Peyer's patch (tissue), 4 donors: ENCODE data around the gene UVRAG.

Experiments
- CTCF ChIP-seq, 6 experiments: fragments of 450-650 bp in 4 of 6; fragments of 200-600 bp in 2 of 6; sonication (generic) in 1 of 6; IDR thresholded peaks; one replicate each; pipeline ENCODE4 v1.5.1; 2017 to 2019; ENCODE audit warnings: antibody characterized with exemption in 6 of 6, mild to moderate bottlenecking in 3 of 6, moderate library complexity in 1 of 6
- POLR2A ChIP-seq, 2 donors: fragments of 450-650 bp; IDR thresholded peaks; one replicate each; pipeline ENCODE4 v1.5.1; 2017; ENCODE audit warnings: antibody characterized with exemption in 2 of 2, mild to moderate bottlenecking in 2 of 2, moderate library complexity in 2 of 2

GRCh38 chr11:76026862-76027261 is 211.9 kb downstream of the UVRAG start:
- TF ChIP-seq CTCF (IDR thresholded peaks at IDR 0.05) (no peak), POLR2A (IDR thresholded peaks at IDR 0.05) (no peak)
